AG20443 (cell line): ENCODE measurements around the gene TBC1D22A.

Experiments
- DNase-seq: peaks from one replicate; pipeline ENCODE4 v3.0.0; 2012; ENCODE audit warnings: low spot score, mixed read lengths

Gene TBC1D22A

DNA sequence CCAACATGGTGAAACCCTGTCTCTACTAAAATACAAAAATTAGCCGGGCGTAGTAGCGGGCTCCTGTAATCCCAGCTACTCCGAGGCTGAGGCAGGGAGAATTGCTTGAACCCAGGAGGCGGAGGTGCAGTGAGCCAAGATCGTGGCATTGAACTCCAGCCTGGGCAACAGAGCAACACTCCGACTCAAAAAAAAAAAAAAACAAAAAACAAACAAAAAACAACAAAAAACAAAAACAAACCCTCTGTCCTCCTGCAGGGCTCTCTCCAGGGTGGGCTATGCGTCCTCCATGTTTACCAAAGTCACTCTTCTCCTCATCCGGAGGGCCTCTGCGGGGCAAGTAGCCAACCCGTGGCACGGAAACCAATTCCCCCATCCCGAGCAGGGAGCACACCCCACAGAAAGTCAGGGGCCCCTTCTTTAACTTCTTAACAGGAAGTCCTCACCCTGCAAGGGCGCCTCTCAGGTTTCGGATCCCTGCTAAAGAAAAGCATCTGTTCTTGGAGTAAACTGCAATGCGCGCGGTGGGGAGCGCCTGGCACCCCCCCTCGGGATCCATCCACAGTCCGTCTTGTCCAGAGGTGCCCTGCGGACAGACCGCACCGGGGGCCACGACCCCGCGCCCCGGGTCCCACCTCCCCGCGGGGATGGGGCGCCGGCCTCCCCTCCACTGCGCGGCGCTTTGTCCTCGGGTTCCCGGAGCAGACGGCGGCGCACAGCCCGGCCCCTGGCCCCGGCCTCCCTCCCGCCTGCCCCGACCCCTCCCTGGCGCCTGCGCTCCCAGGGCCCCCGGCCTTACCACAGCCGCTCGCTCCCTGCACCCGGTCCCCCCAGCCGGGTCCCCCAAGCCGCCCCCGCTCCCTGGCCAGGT, 25.1 kb upstream of the TBC1D22A start:
- no peak for DNase-seq

DNA sequence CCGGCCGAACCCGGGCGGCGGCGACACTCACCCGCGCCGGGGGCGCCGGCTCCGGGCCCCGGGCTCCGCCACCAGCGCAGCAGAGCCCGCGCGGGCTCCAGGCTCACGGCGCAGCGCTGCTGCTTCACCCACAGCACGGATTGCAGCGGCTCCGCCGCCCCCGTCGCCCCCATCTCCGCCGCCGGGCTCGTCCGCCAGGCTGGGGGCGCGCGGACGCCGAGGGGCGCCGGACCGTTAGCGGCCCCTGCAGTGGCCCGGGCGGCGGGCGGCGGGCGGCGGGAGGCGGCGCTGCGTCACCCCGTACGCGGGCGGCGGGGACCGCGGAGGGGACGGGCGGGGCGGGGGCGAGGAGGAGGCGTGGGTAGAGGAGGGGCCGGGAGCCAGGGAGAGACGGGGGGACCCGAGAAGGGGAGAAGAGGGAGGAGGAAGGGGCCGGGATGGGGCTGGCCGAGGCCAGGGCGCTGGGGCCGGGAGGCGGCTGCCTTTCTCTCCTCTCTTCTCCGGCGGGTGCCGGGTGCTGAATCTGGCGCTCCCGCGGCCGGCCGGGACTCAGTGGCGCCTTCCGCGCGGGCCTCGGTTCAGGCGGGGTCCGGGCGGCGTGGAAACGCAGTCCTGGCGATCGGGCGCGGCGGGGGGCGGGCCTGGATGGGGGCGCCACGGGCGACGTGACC, 24.3 kb upstream of the TBC1D22A start, which contains the start of gene CERK:
CERK (minus strand) TSS at position 277 of the 671 bp plus-strand sequence; CDS start at position 173, 104 bp downstream.
- DNase-seq = peak; percentile 93

DNA sequence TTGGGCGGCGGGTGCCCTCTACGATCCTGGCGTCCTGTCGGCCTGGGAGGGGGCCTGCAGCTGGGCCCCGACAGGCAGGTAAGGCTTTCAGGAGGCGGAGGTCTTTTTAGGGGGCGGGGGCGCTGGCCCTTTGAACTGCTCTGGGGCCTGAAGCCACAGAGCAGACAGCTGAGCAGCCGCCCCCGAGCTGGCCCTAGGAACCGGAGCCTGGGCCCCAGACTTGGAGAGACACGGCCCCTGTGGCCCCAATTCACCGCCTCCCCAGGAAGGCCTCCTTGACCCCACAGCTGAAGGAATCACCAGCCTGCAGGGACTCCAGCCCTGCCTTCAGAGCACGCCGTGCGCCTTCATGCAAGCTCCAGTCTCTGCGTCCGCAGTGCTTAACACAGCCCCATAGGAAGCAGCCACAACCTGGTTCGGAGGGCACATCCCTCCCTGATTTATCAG, 23.8 kb upstream of the TBC1D22A start:
- DNase-seq = peak; percentile 56

DNA sequence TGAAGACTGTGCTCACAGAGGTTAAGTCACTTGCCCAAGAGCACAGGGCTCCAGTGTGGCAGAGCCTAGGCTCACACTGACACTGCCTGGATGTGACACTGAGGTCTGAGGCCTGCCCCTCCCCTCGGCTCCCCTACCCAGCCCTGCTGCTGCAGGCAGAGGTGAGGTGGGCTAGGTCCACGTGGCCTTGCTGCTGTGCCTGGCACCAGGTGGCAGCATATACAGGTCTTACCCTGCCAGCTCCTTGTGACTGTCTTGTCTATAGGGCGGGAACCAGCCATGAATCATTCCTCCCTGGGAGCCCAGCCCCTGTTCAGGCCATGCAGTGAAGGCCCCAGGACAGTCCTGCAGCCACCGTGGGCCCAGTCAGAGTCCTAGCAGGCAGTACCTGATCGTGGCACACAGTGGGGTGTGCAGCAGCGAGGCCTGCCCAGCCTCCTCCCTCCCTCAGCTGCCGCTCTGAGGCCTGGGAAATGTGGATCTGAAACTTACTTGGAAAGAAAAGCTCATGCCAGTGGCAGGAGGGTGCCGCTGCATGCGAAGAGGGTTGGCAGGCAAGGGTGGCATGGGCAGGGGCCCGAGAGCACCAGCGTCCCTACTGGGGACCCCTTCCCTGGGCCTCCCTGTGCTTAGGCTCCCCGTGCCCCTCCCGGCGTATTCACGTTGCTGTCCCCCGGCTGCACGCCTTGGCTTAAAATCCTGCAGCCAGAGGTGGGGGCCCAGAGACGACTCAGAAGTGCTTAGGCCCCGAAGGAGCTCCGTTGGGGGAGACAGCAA, 23.2 kb upstream of the TBC1D22A start:
- peak; percentile 73 for DNase-seq

DNA sequence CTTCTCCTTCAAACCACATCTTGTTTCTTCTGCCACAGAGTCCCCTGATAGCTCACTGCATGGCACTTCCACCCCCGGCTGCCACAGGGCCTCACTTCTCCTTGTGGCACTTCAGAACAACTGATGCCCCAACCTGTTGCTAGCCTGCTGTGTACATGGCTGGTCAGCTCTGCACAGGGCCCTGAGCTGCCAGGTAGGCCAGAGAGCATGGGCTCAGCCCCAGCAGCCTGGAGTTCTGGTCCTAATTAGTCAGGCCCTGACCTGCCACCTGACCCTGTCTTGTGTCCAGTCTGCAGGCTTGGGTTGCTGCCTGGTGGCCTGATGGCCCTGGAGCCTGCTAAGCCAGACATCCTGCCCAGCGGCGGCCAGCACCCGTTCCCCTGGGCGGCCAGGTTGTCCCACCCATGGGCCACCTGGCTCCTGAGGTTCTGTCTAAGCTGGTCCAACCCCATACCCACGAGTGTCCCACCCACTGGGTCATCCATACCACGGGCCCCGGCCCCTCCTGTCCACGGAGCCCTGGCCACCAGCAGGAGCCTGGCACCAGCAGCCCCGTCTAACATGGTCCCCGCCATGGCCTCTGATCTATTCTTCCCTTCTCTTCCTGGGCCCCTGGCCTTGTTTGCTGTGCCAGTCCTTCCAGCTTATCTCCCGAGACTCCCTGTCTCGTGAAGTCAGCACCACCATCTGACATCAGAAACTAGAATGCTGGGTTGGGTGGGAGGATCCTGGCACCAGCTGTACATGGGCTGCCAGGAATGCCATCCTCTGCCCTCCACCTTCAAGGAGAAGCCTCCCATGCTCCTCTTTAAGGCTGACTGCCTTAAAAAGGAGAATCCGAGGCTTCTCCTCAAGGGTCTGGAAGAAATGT, 21.3 kb upstream of the TBC1D22A start:
- DNase-seq = no peak

DNA sequence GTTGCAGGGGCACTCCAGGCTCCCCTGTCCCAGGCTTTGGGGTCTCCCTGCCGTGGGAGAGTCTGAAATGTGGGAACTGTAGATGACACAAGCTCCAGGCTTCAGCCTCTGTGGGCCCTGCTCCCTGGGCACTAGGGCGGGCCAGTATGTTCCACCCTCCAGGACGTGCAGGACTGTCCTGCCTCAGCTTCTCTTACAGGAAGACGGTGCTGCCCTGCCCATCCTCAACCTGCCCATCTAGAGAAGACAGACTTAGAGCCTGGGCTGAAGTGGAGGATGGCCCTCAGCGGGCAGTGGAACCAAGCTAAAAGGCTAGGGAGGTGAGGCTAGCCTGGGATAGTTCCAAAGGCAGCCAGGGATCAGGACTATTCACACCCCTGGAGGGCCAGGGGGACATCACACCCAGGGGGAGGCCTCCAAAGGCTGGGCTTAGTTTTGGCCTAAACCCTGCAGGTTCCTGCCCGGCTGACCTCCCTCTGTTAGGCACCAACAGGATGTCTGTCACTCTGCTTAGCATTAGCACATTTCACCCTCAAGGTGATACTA, 20.4 kb upstream of the TBC1D22A start:
- DNase-seq = no peak

DNA sequence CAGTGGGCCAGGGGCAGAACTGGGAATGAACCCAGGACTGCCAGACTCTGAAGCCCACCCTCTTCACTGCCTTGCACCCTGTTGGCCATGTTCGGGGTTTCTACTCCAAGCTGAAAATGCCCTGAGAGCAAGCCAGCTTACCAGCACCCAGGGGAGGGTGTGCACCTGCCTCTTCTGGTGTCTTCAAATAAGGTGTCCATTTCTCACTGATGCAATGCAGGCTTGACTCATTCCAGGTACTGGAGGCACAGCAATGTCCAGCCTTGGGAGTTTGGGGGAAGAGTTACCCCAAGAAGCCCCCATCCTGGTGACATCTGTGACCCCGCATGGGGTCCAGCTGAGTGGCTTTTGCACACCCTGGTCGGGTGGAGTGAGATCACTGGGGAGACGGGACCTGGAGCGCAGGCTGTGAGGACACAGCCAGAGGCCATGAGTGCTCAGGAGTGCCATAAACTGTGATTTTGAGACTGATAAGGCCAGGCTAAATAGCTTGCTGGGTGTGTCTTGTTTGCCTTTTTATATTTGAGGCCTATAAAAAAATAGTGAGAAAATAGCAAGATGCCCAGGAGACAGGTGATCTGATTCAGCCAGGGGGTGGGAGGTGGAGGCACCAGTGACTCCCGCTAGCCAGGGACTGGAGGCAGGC, 19.8 kb upstream of the TBC1D22A start:
- no peak for DNase-seq

DNA sequence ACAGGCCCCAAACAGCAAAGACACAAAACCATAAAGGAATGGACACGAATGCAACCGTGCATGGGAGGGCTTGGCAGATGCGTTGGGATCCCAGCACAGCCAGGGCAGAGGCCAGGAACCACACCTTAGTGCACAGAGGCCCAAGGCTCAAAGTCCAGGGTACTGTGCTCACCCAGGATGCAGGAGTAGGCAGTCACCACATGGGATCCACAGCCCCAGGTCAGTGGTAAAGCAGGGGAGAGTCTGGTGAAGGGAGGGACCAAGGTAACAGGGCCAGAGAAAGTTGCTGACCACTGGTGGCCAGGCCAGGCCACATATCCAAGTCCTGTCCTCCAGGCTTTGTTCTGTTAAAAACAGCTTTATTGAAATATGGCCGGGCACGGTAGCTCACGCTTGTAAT, 17.9 kb upstream of the TBC1D22A start:
- DNase-seq = no peak

DNA sequence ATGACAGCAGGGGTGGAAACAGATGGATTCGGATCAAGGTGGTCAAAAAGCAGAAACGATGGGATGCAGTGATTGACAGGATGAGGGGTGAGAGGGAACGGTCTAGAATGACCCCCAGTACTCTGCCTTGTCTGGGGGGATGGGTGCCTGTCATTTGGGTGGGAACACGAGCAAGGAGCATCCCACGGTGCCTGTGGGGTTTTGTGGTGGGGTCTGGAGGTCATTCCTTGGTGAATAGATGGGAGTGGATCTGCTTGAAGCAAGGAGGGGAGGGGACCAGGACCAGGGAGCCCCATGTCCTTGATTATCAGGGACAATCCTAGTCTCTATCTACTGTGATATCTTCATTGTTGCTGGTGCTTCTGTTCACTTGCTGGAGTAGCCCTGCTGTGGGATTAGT, 16.3 kb upstream of the TBC1D22A start:
- DNase-seq = no peak

DNA sequence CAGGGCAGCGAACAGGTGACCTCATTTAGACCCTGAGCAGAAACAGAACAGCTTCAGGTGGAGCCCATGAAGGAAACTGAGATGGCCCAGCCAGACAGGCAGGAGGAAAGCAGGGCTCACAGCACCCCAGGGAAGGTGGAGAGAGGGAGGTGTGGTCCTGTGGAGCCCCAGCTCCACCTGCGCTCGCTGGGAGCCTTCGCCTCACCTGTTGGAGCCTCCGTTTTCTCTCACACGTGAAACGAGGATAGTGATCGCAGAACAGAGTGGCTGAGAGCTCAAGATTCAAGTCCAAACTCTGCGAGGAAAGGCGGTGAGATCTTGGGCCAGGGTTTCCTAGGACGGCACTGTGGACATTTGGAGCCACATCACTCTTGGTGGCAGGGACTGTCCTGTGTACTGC, 15.8 kb upstream of the TBC1D22A start:
- no peak for DNase-seq

DNA sequence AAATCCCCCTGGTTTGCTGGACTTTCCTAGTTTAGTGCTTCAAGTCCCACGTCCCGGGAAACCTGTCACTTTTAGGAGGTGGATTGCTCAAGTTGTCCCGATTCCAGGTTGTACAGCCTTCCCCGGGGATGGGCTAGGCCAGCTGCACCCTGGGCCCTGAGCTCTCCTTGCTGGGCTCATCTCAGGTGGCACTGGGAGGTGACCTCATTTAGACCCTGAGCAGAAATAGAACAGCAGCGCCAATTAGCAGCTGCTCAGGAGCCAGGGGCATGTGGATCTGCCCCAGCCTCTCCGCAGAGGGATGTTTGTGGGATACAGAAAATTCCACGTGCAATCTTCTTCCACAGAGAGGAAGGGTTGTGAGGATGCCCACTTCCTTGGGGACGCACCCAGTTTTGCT, 14.8 kb upstream of the TBC1D22A start:
- DNase-seq = no peak

DNA sequence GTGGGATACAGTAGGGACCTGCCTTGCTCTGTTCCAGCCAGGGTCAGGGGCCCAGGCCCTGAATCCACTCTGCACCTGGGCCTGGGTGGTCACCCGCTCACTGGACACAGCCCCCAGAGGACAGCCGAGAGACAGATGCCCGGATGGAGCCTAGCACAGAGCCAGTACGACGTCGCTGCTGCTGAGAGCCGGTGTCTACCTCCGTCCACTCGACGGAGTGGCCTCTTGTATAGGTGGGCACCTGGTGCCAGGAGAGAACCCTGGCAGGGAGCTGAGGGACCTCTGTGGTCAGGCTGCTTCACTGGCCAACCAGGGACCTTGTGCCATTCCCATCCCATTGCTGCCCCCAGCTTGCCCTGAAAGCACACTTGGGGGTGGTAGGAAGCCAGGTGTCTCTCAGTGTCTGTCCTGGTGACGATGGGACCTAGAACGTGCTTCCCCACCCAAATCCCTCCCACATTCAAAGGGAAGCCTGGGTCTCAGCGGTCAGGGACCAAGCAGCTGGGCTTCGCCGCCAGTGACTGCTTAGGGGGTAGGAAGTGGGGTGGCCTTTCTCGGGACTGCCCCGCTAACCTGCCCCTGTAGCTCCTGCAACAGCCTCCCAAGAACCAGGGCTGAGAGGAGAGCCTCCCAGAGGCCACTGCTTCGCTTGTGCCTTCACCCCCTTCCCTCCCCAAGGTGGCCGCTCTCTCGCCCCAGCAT, 14.1 kb upstream of the TBC1D22A start:
- DNase-seq = no peak

DNA sequence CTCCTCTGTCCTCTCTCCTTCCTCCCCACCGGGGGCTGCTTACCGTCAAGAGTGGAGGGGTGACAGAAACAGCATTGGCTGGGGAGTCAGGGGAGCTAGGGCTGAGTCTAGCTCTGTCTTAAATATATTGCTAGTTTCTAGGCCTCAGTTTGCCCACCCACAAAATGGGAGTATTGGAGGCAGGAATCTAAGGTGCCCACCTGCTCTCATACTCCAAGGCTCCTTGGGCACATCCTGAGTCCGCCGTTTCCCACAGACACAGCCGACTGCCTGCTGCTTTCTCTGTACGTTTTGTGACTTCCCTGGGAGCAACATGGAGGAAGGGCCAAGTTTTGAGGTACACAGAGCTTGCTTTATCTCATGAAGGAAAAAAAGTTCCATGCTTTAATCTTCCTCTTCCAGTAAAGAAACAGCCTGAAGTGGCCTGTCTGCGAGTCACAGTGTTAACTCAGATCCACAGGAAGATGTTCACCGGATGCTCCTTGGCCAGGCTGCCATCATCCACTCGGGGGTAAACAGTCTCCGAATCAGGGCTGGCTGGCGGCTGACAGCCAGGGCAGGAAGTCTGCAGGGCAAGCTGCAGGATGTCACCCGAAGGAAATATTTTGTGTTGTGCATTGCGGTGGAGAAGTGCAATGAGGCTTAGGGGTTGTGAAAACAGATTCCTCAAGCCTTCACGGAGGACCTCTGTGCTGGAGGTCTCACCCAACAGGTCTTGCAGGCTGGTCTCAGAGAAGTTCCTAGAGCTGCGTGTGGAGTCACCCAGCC, 13.4 kb upstream of the TBC1D22A start:
- peak; percentile 46 for DNase-seq

DNA sequence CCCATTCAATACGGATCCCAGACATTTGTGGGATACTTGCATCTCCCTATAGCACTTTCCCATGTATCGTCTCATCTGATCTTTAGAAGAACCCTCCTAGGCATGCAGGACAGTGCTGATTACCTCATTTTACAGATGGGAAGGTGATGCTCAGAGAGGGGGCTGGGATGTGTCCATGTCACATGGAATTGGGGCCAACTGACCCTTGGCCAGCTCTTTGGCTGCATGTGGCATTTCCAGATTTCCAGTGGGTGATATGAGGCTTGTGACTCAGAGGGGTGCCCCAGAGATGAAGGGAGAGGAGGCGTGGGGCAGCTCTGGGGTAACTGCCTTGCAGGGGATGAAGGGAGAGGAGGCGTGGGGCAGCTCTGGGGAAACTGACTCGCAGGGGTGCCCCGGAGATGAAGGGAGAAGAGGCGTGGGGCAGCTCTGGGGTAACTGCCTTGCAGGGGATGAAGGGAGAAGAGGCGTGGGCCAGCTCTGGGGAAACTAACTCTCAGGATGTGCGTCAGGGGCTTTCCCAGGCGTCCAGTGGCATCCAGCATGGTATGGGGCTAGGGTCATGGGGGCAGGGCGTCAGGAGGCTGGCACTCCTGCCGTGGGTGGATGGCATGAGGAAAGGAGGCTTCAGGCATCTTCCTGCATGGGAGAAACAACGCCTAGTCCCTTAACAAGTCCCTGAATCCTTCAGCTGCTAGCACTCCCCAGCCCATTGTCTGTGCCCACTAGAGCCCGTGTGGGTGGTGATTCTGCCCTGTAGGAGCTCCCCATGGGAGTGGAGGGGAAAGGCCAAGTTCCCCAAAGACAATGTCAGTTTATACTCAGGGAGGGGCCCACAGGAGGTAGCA, 12.5 kb upstream of the TBC1D22A start:
- no peak for DNase-seq

DNA sequence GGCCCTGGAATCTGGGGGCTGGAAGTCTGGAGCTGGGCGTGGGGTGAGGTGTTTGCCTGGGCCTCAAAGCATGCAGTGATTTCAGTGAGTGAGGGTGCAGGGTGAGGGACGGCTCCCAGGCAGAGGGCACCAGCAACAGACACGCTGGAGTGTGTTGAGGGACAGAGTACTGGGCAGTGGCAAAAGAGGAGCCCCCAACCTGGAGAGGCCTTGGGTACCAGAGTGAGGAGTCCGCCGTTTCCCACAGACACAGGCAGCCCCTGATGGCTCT, 12.0 kb upstream of the TBC1D22A start:
- DNase-seq = no peak

DNA sequence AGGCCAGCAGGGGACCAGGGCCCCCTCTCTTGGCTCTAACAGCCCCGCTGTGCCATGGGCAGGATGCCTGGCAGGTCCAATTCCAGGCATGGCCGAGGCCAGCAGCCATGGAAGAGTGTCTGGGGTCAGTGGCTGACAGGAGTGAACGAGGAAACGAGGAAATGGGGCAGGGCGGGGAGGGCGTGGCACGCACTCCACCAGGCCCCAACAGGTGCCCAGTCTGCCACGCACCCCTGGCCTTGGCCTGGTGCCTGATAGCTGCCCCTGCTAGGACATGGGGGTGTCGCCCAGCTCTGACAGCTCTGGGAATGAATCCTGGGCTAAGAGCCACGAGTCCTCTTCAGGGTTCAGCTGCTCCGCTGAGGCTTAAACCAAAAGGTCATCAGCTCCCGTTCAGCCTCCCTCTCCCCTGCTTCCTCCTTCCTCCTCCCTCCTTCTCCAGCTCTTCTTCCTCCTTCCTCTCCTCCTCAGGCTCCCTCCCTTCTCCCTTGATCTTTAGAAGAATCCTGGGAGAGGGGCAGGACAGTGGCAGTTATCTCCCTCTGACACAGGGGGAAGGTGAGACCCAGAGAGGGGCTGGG, 11.5 kb upstream of the TBC1D22A start:
- DNase-seq = no peak

DNA sequence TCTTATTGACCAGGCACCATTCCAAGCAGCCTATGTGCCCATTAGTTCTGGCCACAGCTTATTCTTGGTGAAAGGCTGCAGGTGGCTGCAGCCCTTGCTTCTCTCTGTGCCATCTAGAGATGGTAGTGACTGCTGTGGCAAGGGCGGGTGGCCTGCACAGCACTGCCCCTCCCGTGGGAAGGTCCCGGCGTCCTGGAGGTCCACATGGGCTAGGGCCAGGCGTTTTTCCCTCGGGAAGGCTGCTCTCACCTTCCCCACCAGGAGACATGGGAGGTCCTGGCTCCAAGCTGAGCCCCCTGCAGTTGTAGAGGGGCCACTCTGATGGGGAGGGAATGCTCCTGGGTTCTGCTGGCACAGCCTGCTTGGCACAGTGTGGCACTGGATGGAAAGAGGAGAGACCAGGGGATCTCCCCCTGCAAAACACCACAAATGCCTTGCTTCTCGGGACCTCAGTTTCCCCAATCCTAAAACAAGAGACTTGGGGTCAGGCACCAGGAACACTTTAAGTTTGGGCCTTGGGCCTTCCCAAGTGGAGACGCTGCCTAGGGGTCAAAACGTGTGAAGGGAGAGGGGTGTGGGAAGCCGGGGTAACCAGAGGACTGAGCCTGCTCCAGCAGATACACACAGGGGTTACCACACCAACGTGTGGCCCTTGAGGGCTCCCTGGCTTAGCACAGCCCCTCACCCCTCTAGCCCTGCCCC, 10.0 kb upstream of the TBC1D22A start:
- DNase-seq = no peak

DNA sequence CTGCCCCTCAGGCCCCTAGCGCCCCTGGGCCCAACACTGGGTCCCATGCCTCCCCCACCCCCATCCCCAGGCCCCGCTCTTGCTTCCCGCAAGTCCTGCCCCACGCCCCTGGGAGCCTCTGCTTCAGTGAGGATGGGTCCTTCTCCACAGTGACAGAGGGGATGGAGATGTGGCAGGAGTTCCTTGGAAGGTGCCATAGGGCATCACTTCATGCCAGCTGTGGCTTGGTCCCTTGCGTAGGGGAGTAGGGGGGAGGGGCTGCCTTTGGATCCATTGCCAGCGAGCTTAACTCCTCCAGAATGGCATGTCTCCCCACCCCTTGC, 9.5 kb upstream of the TBC1D22A start:
- DNase-seq = no peak
